OCI-LY1 (cell line): ENCODE results near the gene RAP1B.
"Not testable (repeated sequence)": the region's sequence is repeated elsewhere in the genome, so short reads cannot be mapped to it uniquely, and the experiment has no call there.

Experiments used
- H2AFZ ChIP-seq: fragments of 200-600 bp; sonication (generic), shearing (Covaris generic); 2 replicates; pipeline ENCODE4 v1.6.0; 2014; ENCODE audit warnings: antibody characterized with exemption, mild to moderate bottlenecking, low read length
- H3F3A ChIP-seq: fragments of 200-600 bp; sonication (generic), shearing (Covaris generic); 2 replicates; pipeline ENCODE4 v1.6.0; 2014; ENCODE audit warnings: mild to moderate bottlenecking, antibody characterized with exemption, low read length, moderate library complexity; ENCODE audit not compliant: insufficient read depth
- H3K27ac ChIP-seq: fragments of 200-600 bp; sonication (generic); 2 replicates; pipeline ENCODE4 v1.5.1; 2014; ENCODE audit warnings: low read length, mixed run types, mild to moderate bottlenecking, low read depth; ENCODE audit not compliant: poor library complexity, severe bottlenecking
- H3K27me3 ChIP-seq: fragments of 200-600 bp; sonication (generic); 2 replicates; pipeline ENCODE4 v1.6.0; 2014; ENCODE audit warnings: antibody characterized with exemption, mild to moderate bottlenecking, low read length, moderate library complexity; ENCODE audit not compliant: insufficient read depth
- H3K36me3 ChIP-seq: fragments of 200-600 bp; sonication (generic); 2 replicates; pipeline ENCODE4 v1.6.1; 2014; ENCODE audit warnings: mild to moderate bottlenecking, antibody characterized with exemption, low read length, moderate library complexity, mixed read lengths; ENCODE audit not compliant: insufficient read depth
- H3K4me1 ChIP-seq: fragments of 200-600 bp; sonication (generic); 2 replicates; pipeline ENCODE4 v1.5.1; 2014; ENCODE audit warnings: mild to moderate bottlenecking, low read length, moderate library complexity; ENCODE audit not compliant: insufficient read depth, severe bottlenecking
- H3K4me2 ChIP-seq: fragments of 200-600 bp; sonication (generic), shearing (Covaris generic); 2 replicates; pipeline ENCODE4 v1.6.1; 2014; ENCODE audit warnings: low read length
- H3K4me3 ChIP-seq: fragments of 200-600 bp; sonication (generic); 2 replicates; pipeline ENCODE4 v1.5.1; 2014; ENCODE audit warnings: low read length, low read depth, mild to moderate bottlenecking, mixed read lengths; ENCODE audit not compliant: poor library complexity, severe bottlenecking
- H3K79me2 ChIP-seq: fragments of 200-600 bp; shearing (Covaris generic); 2 replicates; pipeline ENCODE4 v1.6.1; 2016; ENCODE audit warnings: mixed run types, low read length, mixed read lengths; ENCODE audit not compliant: insufficient read depth
- H3K9ac ChIP-seq: fragments of 200-600 bp; sonication (generic), shearing (Covaris generic); 2 replicates; pipeline ENCODE4 v1.6.1; 2014; ENCODE audit warnings: mild to moderate bottlenecking, low read length, mixed read lengths
- H3K9me2 ChIP-seq: fragments of 200-600 bp; sonication (generic), shearing (Covaris generic); 2 replicates; pipeline ENCODE4 v1.6.1; 2014; ENCODE audit warnings: low read depth, mild to moderate bottlenecking, low read length, mixed read lengths
- H3K9me3 ChIP-seq: fragments of 200-600 bp; shearing (Covaris generic); 2 replicates; pipeline ENCODE4 v1.6.1; 2014; ENCODE audit warnings: low read length, mixed read lengths
- H4K20me1 ChIP-seq: fragments of 200-600 bp; sonication (generic), shearing (Covaris generic); 2 replicates; pipeline ENCODE4 v1.6.0; 2016; ENCODE audit warnings: mild to moderate bottlenecking, low read length; ENCODE audit not compliant: insufficient read depth
- CTCF ChIP-seq: fragments of 200-600 bp; sonication (generic), shearing (Covaris generic); IDR thresholded peaks from 2 replicates; pipeline ENCODE4 v1.5.1; 2017; ENCODE audit warnings: mild to moderate bottlenecking, antibody characterized with exemption, low read length, moderate library complexity, mixed read lengths
- EZH2 ChIP-seq: fragments of 200-600 bp; sonication (generic), shearing (Covaris generic); IDR thresholded peaks from 2 replicates; pipeline ENCODE4 v1.8.0; 2017; ENCODE audit warnings: borderline replicate concordance, mixed run types, mild to moderate bottlenecking, antibody characterized with exemption, low read length, moderate library complexity, mixed read lengths

Gene RAP1B

GRCh38 chr12:68632486-68632885 lies 21.8 kb downstream of the RAP1B start:
- no peak overlapping the region; the same call in 1 of the 2 replicates for H3K9ac ChIP-seq
- H3K4me2 ChIP-seq = peak overlapping the region; percentile 52
- H3K27me3 ChIP-seq = no peaks in the 10 kb centered on the region
- H3K36me3 ChIP-seq = peaks cover 34% of the 10 kb centered on the region
- H3K27ac ChIP-seq = peak overlapping the region; percentile 85
- peaks cover 9% of the 10 kb centered on the region; the same call in 1 of the 2 replicates for H3K9me3 ChIP-seq
- no peak for TF ChIP-seq EZH2
- no peak for TF ChIP-seq CTCF
- peaks cover 87% of the 10 kb centered on the region for H3K4me1 ChIP-seq
- no peaks in the 10 kb centered on the region for H4K20me1 ChIP-seq
- no peak overlapping the region for H2AFZ ChIP-seq
- no peak overlapping the region for H3K4me3 ChIP-seq
- peaks cover 6% of the 10 kb centered on the region; the same call in 1 of the 2 replicates for H3F3A ChIP-seq
- H3K9me2 ChIP-seq = no peaks in the 10 kb centered on the region
- H3K79me2 ChIP-seq = peaks cover 95% of the 10 kb centered on the region

- H3K79me2 ChIP-seq = peaks cover 95% of the 10 kb centered on the region
- H3K9ac ChIP-seq = peak overlapping the region; percentile 36; the same call in 1 of the 2 replicates
- no peaks in the 10 kb centered on the region for H4K20me1 ChIP-seq
- H2AFZ ChIP-seq = no peak overlapping the region
- H3K27ac ChIP-seq = peak overlapping the region; percentile 85
- peak overlapping the region; percentile 52 for H3K4me2 ChIP-seq
- H3K4me3 ChIP-seq = peak overlapping the region; percentile 18
- peaks cover 6% of the 10 kb centered on the region; the same call in 1 of the 2 replicates for H3F3A ChIP-seq
- H3K9me3 ChIP-seq = no peaks in the 10 kb centered on the region
- peaks cover 93% of the 10 kb centered on the region for H3K4me1 ChIP-seq
- peaks cover 20% of the 10 kb centered on the region for H3K36me3 ChIP-seq
- no peaks in the 10 kb centered on the region for H3K9me2 ChIP-seq
- TF ChIP-seq CTCF (no peak), EZH2 (no peak)
- H3K27me3 ChIP-seq = no peaks in the 10 kb centered on the region
These were observed 23.2 kb downstream of the RAP1B start for GRCh38 chr12:68633614-68634558.

- no peak overlapping the region for H3K4me3 ChIP-seq
- H3K27me3 ChIP-seq = no peaks in the 10 kb centered on the region
- H3K36me3 ChIP-seq = peaks cover 18% of the 10 kb centered on the region
- peaks cover 95% of the 10 kb centered on the region for H3K79me2 ChIP-seq
- H3K4me1 ChIP-seq = peaks cover 93% of the 10 kb centered on the region
- no peak overlapping the region for H2AFZ ChIP-seq
- TF ChIP-seq CTCF (no peak), EZH2 (no peak)
- H4K20me1 ChIP-seq = no peaks in the 10 kb centered on the region
- no peak overlapping the region for H3K9ac ChIP-seq
- H3F3A ChIP-seq = 0 out of 2 replicates have a peak, but pooled peaks cover 6% of the 10 kb centered on the region
- peak overlapping the region; percentile 85 for H3K27ac ChIP-seq
- no peaks in the 10 kb centered on the region for H3K9me3 ChIP-seq
- no peaks in the 10 kb centered on the region for H3K9me2 ChIP-seq
- no peak overlapping the region for H3K4me2 ChIP-seq
These were observed 25.6 kb downstream of the RAP1B start for GRCh38 chr12:68636268-68636667.

- Histone ChIP-seq H3K4me2 (peak overlapping the region; percentile 36), H3K36me3 (peaks cover 24% of the 10 kb centered on the region), H3K27ac (peak overlapping the region; percentile 85), H3K79me2 (peaks cover 95% of the 10 kb centered on the region), H3K4me1 (peaks cover 88% of the 10 kb centered on the region), H3K9ac (peak overlapping the region; percentile 37), H3K4me3 (peak overlapping the region; percentile 15)
- not testable (repeated sequence) for H3K27me3 ChIP-seq, H4K20me1 ChIP-seq, H3K9me2 ChIP-seq, H3K9me3 ChIP-seq, H3F3A ChIP-seq, H2AFZ ChIP-seq
These were observed 26.7 kb downstream of the RAP1B start for GRCh38 chr12:68637439-68637838.
